K562 (cell line): ENCODE results near the gene C1QA. TPM values are rescaled to one million over a fixed set of nuclear protein-coding genes. Genes with fewer than 3 reads are reported as not detected.

ENCODE experiments used
- BDP1 ChIP-seq: IDR thresholded peaks from 3 replicates; pipeline ENCODE4 v1.6.1; 2011; ENCODE audit not compliant: insufficient read length, insufficient read depth
- CCAR2 ChIP-seq: fragments of 200-400 bp; formaldehyde crosslinking; IDR thresholded peaks from 2 replicates; pipeline ENCODE4 v1.6.1; 2017; ENCODE audit warnings: mild to moderate bottlenecking, low read depth, low read length
- CEBPG ChIP-seq, 3 experiments: fragments of 200-800 bp in 1 of 3; sonication (Bioruptor generic) in 1 of 3; sonication (generic) in 1 of 3; formaldehyde crosslinking in 1 of 3; IDR thresholded peaks in 2 of 3; conservative IDR thresholded peaks in 1 of 3; 2 replicates each; pipeline versions ENCODE4 v1.6.1 to v1.8.0; 2016 to 2022; ENCODE audit warnings: missing compliant biosample characterization in 2 of 3, missing genetic modification characterization in 2 of 3, mild to moderate bottlenecking in 1 of 3, missing genetic modification reagents in 1 of 3
- CSDE1 ChIP-seq, 2 experiments: fragments of 450-650 bp; IDR thresholded peaks; 2 replicates each; pipeline ENCODE4 v1.6.1; 2016; ENCODE audit warnings: mild to moderate bottlenecking in 1 of 2
- ELF4 ChIP-seq: fragments of 450-650 bp; formaldehyde crosslinking; IDR thresholded peaks from 2 replicates; pipeline ENCODE4 v1.4.0; 2022; ENCODE audit warnings: missing genetic modification characterization
- GTF2F1 ChIP-seq: IDR thresholded peaks from 2 replicates; pipeline ENCODE4 v1.6.1; 2011; ENCODE audit warnings: low read depth, low read length, improper control_type of control experiment
- HMG20B ChIP-seq: fragments of 250-450 bp; sonication (Bioruptor Pico); IDR thresholded peaks from 2 replicates; pipeline ENCODE4 v1.5.0; 2021; ENCODE audit warnings: mild to moderate bottlenecking
- MYNN ChIP-seq, 2 experiments: sonication (generic); formaldehyde crosslinking in 1 of 2; IDR thresholded peaks; 2 replicates each; pipeline versions ENCODE4 v1.5.0 to v1.6.1; 2016 to 2020; ENCODE audit warnings: antibody characterized with exemption in 1 of 2, missing genetic modification reagents in 1 of 2
- RBM17 ChIP-seq: fragments of 200-400 bp; formaldehyde crosslinking; IDR thresholded peaks from 2 replicates; pipeline ENCODE4 v1.6.1; 2017; ENCODE audit warnings: low read depth, mild to moderate bottlenecking, low read length, borderline replicate concordance
- SIRT6 ChIP-seq: IDR thresholded peaks from one replicate; pipeline ENCODE4 v1.6.1; 2012; ENCODE audit warnings: low read depth, mild to moderate bottlenecking, control low read depth, inconsistent platforms, low read length, moderate library complexity
- STAG1 ChIP-seq: sonication (generic); formaldehyde crosslinking; IDR thresholded peaks from 2 replicates; pipeline ENCODE4 v1.5.0; 2020; ENCODE audit warnings: missing genetic modification reagents, borderline replicate concordance
- TAF1 ChIP-seq: IDR thresholded peaks from 2 replicates; pipeline ENCODE4 v1.6.1; 2011; ENCODE audit warnings: mild to moderate bottlenecking, low read length, moderate library complexity; ENCODE audit not compliant: insufficient read depth, control insufficient read depth, severe bottlenecking; ENCODE audit errors: extremely low read depth
- TAF15 ChIP-seq: fragments of 200-400 bp; formaldehyde crosslinking; IDR thresholded peaks from 2 replicates; pipeline ENCODE4 v1.6.1; 2017; ENCODE audit warnings: mild to moderate bottlenecking, low read depth, low read length, moderate library complexity
- TBL1XR1 ChIP-seq, 2 experiments: IDR thresholded peaks; 2 replicates each; pipeline ENCODE4 v1.6.1; 2012; ENCODE audit warnings: improper control_type of control experiment in 2 of 2, low read length in 2 of 2, mild to moderate bottlenecking in 1 of 2
- TEAD4 ChIP-seq, 2 experiments: sonication (generic) in 1 of 2; formaldehyde crosslinking in 1 of 2; IDR thresholded peaks; 2 replicates each; pipeline versions ENCODE4 v1.6.1 to v1.8.0; 2012 to 2022; ENCODE audit warnings: borderline replicate concordance in 1 of 2, inconsistent platforms in 1 of 2, low read length in 1 of 2, mild to moderate bottlenecking in 1 of 2, missing genetic modification reagents in 1 of 2
- ZNF124 ChIP-seq: sonication (generic); formaldehyde crosslinking; IDR thresholded peaks from 2 replicates; pipeline ENCODE4 v1.8.1; 2022; ENCODE audit warnings: missing genetic modification reagents
- polyA plus RNA-seq, 8 experiments: library from polyadenylated mRNA; depleted of rRNA in 4 of 8; stranded (reverse) in 5 of 8; unstranded in 3 of 8; fragments of >200 nt; fragmentation: Nextera tagmentation in 2 of 8; fragmentation: Illumina TruSeq in 1 of 8; extraction: Ambion mirVana in 2 of 8; extraction: Trizol in 1 of 8; gene quantifications; 2 replicates each; pipeline versions ENCODE4 v1.2.1 to v1.2.3, GENCODE V29; 2011 to 2014; ENCODE audit warnings: inconsistent platforms in 1 of 8, missing spikeins in 1 of 8
- total RNA-seq, 7 experiments: library from RNA; depleted of rRNA in 6 of 7; stranded (reverse); fragments of >200 nt in 6 of 7; fragmentation: Illumina TruSeq in 2 of 7; extraction: Trizol in 2 of 7; gene quantifications; 2 replicates each; pipeline versions ENCODE4 v1.2.1 to v1.2.3, GENCODE V29; 2011 to 2021; ENCODE audit warnings: low replicate concordance in 1 of 7
- TF ChIP-seq, protein P1 (sequence below): IDR thresholded peaks from 3 replicates; pipeline ENCODE4 v1.6.1; 2011; ENCODE audit warnings: borderline replicate concordance, mild to moderate bottlenecking, moderate library complexity; ENCODE audit not compliant: insufficient read length; ENCODE audit errors: extremely low read depth
- TF ChIP-seq, protein P2 (sequence below): sonication (generic); formaldehyde crosslinking; IDR thresholded peaks from 2 replicates; pipeline ENCODE4 v1.8.1; 2023; ENCODE audit warnings: mild to moderate bottlenecking, missing genetic modification reagents
- TF ChIP-seq, protein P3 (sequence below): sonication (generic); formaldehyde crosslinking; IDR thresholded peaks from 2 replicates; pipeline ENCODE4 v1.8.0; 2023; ENCODE audit warnings: mild to moderate bottlenecking, missing genetic modification reagents

Gene C1QA
- total and polyA plus RNA-seq, 9 of the 15 experiments (the other 6 are each of a cell fraction or from before 2014, with no cell fraction given), result 0.71 TPM; not detected in 8

DNA sequence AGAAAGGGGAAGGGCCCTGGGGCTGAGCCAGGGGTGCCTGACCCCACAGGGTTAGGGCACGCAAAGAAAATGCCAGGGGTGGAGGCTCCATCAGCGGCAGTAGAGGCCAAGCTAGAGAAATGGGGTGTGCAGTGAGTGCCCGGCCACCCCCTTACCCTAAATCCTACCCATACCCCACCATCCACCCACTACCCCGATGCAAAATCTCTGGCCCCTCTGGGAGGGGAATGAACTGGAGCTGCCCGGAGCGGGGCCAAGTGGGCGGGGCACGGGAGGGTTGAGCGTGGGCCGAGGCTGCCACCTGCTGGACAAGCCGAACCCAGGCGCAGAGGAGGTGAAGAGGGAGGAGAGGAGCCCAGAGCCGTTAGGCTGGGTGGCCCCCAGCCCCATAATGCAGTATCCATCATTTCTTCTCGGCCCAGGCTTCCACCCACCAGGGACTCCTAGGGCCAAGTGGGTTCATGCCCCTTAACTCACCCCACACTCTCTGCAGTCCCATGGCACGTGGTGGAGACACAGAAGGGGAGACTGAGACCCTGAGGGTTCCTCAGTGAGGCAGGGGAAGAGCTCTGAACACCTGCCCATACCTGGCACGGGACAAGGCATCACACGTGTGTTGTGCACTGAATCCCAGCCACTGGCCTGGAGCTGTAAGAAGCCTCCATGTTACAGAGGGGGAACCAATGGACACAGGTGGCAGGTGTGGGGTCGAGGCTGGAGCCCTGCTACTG, 5.6 kb downstream of the C1QA start (continued):
- TF ChIP-seq, protein P1, sequence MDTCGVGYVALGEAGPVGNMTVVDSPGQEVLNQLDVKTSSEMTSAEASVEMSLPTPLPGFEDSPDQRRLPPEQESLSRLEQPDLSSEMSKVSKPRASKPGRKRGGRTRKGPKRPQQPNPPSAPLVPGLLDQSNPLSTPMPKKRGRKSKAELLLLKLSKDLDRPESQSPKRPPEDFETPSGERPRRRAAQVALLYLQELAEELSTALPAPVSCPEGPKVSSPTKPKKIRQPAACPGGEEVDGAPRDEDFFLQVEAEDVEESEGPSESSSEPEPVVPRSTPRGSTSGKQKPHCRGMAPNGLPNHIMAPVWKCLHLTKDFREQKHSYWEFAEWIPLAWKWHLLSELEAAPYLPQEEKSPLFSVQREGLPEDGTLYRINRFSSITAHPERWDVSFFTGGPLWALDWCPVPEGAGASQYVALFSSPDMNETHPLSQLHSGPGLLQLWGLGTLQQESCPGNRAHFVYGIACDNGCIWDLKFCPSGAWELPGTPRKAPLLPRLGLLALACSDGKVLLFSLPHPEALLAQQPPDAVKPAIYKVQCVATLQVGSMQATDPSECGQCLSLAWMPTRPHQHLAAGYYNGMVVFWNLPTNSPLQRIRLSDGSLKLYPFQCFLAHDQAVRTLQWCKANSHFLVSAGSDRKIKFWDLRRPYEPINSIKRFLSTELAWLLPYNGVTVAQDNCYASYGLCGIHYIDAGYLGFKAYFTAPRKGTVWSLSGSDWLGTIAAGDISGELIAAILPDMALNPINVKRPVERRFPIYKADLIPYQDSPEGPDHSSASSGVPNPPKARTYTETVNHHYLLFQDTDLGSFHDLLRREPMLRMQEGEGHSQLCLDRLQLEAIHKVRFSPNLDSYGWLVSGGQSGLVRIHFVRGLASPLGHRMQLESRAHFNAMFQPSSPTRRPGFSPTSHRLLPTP, result no peak
- TF ChIP-seq BDP1 (no peak), TBL1XR1 (IDR thresholded peaks at IDR 0.05; ENCODE audit: low read length in 2 of 2) (no peak), HMG20B (no peak), ELF4 (CRISPR knock-in tag) (no peak), ZNF124 (CRISPR knock-in tag) (no peak), CCAR2 (no peak), TEAD4 (IDR thresholded peaks at IDR 0.05; ENCODE audit: low read length) (no peak), TEAD4 (CRISPR knock-in tag; IDR thresholded peaks at IDR 0.05; ENCODE audit: borderline replicate concordance) (no peak), CEBPG (CRISPR knock-in tag; IDR thresholded peaks at IDR 0.05) (no peak), CEBPG (tag; conservative IDR thresholded peaks at IDR 0.05 in 1 of 2, IDR thresholded peaks at IDR 0.05 in 1 of 2) (no peak), SIRT6 (no peak), MYNN (IDR thresholded peaks at IDR 0.05) (0 out of 2 replicates have a peak, but pooled peaks have one; percentile 33), MYNN (CRISPR knock-in tag; IDR thresholded peaks at IDR 0.05) (no peak), CSDE1 (IDR thresholded peaks at IDR 0.05) (no peak), STAG1 (CRISPR knock-in tag) (peak; percentile 95), RBM17 (no peak), TAF1 (no peak), TAF15 (no peak), GTF2F1 (no peak)
- TF ChIP-seq, protein P2, sequence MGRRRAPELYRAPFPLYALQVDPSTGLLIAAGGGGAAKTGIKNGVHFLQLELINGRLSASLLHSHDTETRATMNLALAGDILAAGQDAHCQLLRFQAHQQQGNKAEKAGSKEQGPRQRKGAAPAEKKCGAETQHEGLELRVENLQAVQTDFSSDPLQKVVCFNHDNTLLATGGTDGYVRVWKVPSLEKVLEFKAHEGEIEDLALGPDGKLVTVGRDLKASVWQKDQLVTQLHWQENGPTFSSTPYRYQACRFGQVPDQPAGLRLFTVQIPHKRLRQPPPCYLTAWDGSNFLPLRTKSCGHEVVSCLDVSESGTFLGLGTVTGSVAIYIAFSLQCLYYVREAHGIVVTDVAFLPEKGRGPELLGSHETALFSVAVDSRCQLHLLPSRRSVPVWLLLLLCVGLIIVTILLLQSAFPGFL (CRISPR knock-in tag), result no peak
- TF ChIP-seq, protein P3, sequence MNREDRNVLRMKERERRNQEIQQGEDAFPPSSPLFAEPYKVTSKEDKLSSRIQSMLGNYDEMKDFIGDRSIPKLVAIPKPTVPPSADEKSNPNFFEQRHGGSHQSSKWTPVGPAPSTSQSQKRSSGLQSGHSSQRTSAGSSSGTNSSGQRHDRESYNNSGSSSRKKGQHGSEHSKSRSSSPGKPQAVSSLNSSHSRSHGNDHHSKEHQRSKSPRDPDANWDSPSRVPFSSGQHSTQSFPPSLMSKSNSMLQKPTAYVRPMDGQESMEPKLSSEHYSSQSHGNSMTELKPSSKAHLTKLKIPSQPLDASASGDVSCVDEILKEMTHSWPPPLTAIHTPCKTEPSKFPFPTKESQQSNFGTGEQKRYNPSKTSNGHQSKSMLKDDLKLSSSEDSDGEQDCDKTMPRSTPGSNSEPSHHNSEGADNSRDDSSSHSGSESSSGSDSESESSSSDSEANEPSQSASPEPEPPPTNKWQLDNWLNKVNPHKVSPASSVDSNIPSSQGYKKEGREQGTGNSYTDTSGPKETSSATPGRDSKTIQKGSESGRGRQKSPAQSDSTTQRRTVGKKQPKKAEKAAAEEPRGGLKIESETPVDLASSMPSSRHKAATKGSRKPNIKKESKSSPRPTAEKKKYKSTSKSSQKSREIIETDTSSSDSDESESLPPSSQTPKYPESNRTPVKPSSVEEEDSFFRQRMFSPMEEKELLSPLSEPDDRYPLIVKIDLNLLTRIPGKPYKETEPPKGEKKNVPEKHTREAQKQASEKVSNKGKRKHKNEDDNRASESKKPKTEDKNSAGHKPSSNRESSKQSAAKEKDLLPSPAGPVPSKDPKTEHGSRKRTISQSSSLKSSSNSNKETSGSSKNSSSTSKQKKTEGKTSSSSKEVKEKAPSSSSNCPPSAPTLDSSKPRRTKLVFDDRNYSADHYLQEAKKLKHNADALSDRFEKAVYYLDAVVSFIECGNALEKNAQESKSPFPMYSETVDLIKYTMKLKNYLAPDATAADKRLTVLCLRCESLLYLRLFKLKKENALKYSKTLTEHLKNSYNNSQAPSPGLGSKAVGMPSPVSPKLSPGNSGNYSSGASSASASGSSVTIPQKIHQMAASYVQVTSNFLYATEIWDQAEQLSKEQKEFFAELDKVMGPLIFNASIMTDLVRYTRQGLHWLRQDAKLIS (CRISPR knock-in tag), result no peak
